ENCODE measurements around the gene GSK3B.

DNA sequence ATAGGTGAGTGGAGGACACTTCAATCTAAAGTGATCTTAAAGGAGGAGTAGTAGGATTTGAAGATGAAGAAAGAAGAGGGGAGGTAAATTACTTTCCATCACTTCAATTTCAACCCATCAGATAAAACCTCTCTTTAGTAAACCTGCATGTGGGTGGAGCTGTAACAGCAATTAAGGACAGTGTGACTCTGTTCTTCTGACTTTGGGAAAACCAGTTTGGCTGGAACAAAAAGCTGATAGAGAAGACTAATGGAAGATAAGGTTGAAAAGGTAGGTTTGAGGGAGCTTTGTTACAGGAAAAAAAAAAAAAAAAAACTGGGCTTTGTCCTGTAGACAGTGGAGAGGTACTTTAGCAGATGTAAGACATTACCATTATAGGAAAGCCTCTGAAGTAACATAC lies 4.5 kb upstream of the GSK3B start:
- TF ChIP-seq, protein P1, sequence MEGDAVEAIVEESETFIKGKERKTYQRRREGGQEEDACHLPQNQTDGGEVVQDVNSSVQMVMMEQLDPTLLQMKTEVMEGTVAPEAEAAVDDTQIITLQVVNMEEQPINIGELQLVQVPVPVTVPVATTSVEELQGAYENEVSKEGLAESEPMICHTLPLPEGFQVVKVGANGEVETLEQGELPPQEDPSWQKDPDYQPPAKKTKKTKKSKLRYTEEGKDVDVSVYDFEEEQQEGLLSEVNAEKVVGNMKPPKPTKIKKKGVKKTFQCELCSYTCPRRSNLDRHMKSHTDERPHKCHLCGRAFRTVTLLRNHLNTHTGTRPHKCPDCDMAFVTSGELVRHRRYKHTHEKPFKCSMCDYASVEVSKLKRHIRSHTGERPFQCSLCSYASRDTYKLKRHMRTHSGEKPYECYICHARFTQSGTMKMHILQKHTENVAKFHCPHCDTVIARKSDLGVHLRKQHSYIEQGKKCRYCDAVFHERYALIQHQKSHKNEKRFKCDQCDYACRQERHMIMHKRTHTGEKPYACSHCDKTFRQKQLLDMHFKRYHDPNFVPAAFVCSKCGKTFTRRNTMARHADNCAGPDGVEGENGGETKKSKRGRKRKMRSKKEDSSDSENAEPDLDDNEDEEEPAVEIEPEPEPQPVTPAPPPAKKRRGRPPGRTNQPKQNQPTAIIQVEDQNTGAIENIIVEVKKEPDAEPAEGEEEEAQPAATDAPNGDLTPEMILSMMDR (IDR thresholded peaks at IDR 0.05): no peak
- TF ChIP-seq POLR2A (IDR thresholded peaks at IDR 0.05): no peak

All from prostate gland (tissue), 2 donors.